Breast epithelium (tissue), 4 donors: ENCODE results near the gene VEGFB. TPM values are rescaled to one million over a fixed set of nuclear protein-coding genes. Genes with fewer than 3 reads are reported as not detected.

Experiments
- DNase-seq, 2 donors: peaks; one replicate each; pipeline ENCODE4 v3.0.0-alpha.2; 2019; ENCODE audit warnings: low spot score in 2 of 2
- H3K27ac ChIP-seq, 2 donors: fragments of 200-600 bp; sonication (generic) in 1 of 2; one replicate each; pipeline ENCODE4 v1.5.1; 2016 to 2019; ENCODE audit warnings: mild to moderate bottlenecking in 1 of 2
- H3K27me3 ChIP-seq, 2 donors: fragments of 200-600 bp; sonication (generic) in 1 of 2; one replicate each; pipeline versions ENCODE4 v1.5.1 to v1.6.0; 2017 to 2019; ENCODE audit warnings: control low read depth in 1 of 2, mild to moderate bottlenecking in 1 of 2
- H3K36me3 ChIP-seq: fragments of 200-600 bp; one replicate; pipeline ENCODE4 v1.5.1; 2019
- H3K4me1 ChIP-seq, 2 donors: fragments of 200-600 bp; sonication (generic); one replicate each; pipeline ENCODE4 v1.5.1; 2016 to 2019; ENCODE audit warnings: control low read depth in 1 of 2
- H3K4me3 ChIP-seq, 3 donors: fragments of 200-600 bp; sonication (generic); 1 replicate in 2 of 3; 2 replicates in 1 of 3; pipeline ENCODE4 v1.5.1; 2016 to 2019; ENCODE audit warnings: mild to moderate bottlenecking in 3 of 3, moderate library complexity in 2 of 3
- H3K9me3 ChIP-seq, 2 donors: fragments of 200-600 bp; sonication (generic) in 1 of 2; one replicate each; pipeline ENCODE4 v1.5.1; 2016 to 2019; ENCODE audit warnings: control low read depth in 1 of 2
- POLR2A ChIP-seq: fragments of 450-650 bp; IDR thresholded peaks from one replicate; pipeline ENCODE4 v1.6.1; 2016; ENCODE audit warnings: antibody characterized with exemption, mild to moderate bottlenecking, moderate library complexity
- POLR2AphosphoS5 ChIP-seq, 3 donors: sonication (generic); formaldehyde crosslinking; IDR thresholded peaks; one replicate each; pipeline ENCODE4 v1.6.1; 2017; ENCODE audit warnings: antibody characterized with exemption in 3 of 3
- intact Hi-C: fragments of 100-400 bp; cut with DNase I; formaldehyde crosslinking; loops from one replicate; pipeline ENCODE4 v1.15.1; 2023; ENCODE audit warnings: low total_unique reads
- total RNA-seq, 3 donors: library from RNA; depleted of rRNA; stranded (reverse); fragments of >200 nt; gene quantifications; one replicate each; pipeline ENCODE4 v1.1.0, GENCODE V29; 2016
- TF ChIP-seq, protein P1 (sequence below), 3 donors: fragments of 450-650 bp; IDR thresholded peaks; one replicate each; pipeline ENCODE4 v1.5.1; 2016 to 2017; ENCODE audit warnings: antibody characterized with exemption in 3 of 3, mild to moderate bottlenecking in 3 of 3, moderate library complexity in 3 of 3

VEGFB gene
- total RNA-seq, 3 donors from 2014 or later = 45.1 to 223 (median 53.4) TPM

DNA sequence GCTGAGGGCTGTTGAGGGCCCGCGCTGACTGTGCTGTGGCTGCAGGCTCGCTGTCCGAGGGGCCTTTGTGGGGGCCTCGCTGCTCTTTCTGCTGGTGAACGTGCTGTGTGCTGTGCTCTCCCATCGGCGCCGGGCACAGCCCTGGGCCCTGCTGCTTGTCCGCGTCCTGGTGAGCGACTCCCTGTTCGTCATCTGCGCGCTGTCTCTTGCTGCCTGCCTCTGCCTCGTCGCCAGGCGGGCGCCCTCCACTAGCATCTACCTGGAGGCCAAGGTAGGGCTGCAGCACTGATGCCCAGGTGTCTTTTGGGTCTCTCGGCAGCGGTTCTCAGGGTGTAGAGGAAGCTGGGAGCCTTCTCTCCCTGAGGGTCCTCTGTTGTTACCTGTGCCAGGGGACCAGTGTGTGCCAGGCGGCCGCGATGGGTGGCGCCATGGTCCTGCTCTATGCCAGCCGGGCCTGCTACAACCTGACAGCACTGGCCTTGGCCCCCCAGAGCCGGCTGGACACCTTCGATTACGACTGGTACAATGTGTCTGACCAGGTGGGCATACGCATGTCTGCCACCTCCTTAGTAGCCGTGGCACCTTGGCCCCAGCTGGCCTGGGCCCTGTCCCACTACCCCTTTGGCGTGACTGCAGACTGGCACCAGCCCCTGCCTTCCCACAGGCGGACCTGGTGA is 53.4 kb downstream of the VEGFB start:
- Histone ChIP-seq H3K4me3 (no peak overlapping the region), H3K4me1 (peaks cover 17 to 31% of the 10 kb centered on the region in 2 donors), H3K9me3 (no peaks in the 10 kb centered on the region), H3K27ac (no peak overlapping the region), H3K36me3 (no peaks in the 10 kb centered on the region), H3K27me3 (peaks cover 8 to 21% of the 10 kb centered on the region in 2 donors)
- TF ChIP-seq POLR2A = no peak
- no peak for TF ChIP-seq POLR2AphosphoS5 (IDR thresholded peaks at IDR 0.05)
- TF ChIP-seq, protein P1, sequence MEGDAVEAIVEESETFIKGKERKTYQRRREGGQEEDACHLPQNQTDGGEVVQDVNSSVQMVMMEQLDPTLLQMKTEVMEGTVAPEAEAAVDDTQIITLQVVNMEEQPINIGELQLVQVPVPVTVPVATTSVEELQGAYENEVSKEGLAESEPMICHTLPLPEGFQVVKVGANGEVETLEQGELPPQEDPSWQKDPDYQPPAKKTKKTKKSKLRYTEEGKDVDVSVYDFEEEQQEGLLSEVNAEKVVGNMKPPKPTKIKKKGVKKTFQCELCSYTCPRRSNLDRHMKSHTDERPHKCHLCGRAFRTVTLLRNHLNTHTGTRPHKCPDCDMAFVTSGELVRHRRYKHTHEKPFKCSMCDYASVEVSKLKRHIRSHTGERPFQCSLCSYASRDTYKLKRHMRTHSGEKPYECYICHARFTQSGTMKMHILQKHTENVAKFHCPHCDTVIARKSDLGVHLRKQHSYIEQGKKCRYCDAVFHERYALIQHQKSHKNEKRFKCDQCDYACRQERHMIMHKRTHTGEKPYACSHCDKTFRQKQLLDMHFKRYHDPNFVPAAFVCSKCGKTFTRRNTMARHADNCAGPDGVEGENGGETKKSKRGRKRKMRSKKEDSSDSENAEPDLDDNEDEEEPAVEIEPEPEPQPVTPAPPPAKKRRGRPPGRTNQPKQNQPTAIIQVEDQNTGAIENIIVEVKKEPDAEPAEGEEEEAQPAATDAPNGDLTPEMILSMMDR (IDR thresholded peaks at IDR 0.05) = no peak
- DNase-seq = no peak
- intact Hi-C loops = no loop called here

DNA sequence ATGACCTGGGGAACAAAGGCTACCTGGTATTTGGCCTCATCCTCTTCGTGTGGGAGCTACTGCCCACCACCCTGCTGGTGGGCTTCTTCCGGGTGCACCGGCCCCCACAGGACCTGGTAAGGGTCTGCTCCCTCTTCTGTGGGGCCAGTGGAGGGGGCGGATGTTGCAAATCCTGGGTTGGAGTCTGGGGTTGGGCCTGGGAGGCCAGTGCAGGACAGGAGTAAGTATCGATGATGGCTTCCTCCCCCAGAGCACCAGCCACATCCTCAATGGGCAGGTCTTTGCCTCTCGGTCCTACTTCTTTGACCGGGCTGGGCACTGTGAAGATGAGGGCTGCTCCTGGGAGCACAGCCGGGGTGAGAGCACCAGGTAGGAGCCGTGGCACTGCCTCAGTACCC is 54.0 kb downstream of the VEGFB start:
- peaks cover 17 to 27% of the 10 kb centered on the region in 2 donors for H3K4me1 ChIP-seq
- H3K27me3 ChIP-seq = peaks cover 8 to 26% of the 10 kb centered on the region in 2 donors
- intact Hi-C loops = no loop called here
- H3K9me3 ChIP-seq = no peaks in the 10 kb centered on the region
- no peaks in the 10 kb centered on the region for H3K36me3 ChIP-seq
- H3K27ac ChIP-seq = no peak overlapping the region
- no peak for DNase-seq
- no peak overlapping the region for H3K4me3 ChIP-seq
- TF ChIP-seq, protein P1 (IDR thresholded peaks at IDR 0.05) = no peak
- no peak for TF ChIP-seq POLR2AphosphoS5 (IDR thresholded peaks at IDR 0.05)
- no peak for TF ChIP-seq POLR2A

Other genes starting within 250 kb of the VEGFB start
- 10 to 100 TPM; 50.9 to 81.4 (median 79.3) TPM for gene OTUB1, start 248.1 kb upstream of the VEGFB start, total RNA-seq
- gene FLRT1, start 198.7 kb upstream of the VEGFB start, total RNA-seq = not detected
- gene MACROD1, start 68.5 kb upstream of the VEGFB start, total RNA-seq = 100 to 1,000 TPM in 1 of 3 donors, 10 to 100 TPM in 2; 19.7 to 113 (median 40.3) TPM
- 100 to 1,000 TPM in 2 of 3 donors, 10 to 100 TPM in 1; 88.5 to 114 (median 106) TPM for gene STIP1, start 48.4 kb upstream of the VEGFB start, total RNA-seq
- 10 to 100 TPM; 14.0 to 42.2 (median 17.4) TPM for gene FERMT3, start 27.9 kb upstream of the VEGFB start, total RNA-seq
- 10 to 100 TPM; 42.9 to 54.1 (median 51.1) TPM for gene TRPT1, start 8.4 kb upstream of the VEGFB start, total RNA-seq
- gene NUDT22, start 8.3 kb upstream of the VEGFB start, total RNA-seq = 10 to 100 TPM; 34.2 to 58.0 (median 36.7) TPM
- gene DNAJC4, start 4.0 kb upstream of the VEGFB start, total RNA-seq = 10 to 100 TPM; 23.6 to 33.5 (median 32.6) TPM
- gene FKBP2, start 6.5 kb downstream of the VEGFB start, total RNA-seq = 10 to 100 TPM; 51.4 to 77.3 (median 54.6) TPM
- 100 to 1,000 TPM in 1 of 3 donors, 10 to 100 TPM in 2; 63.0 to 101 (median 64.7) TPM for gene PPP1R14B, start 12.4 kb downstream of the VEGFB start, total RNA-seq
- 10 to 100 TPM; 15.5 to 20.5 (median 19.0) TPM for gene PLCB3, start 16.9 kb downstream of the VEGFB start, total RNA-seq
- 100 to 1,000 TPM in 1 of 3 donors, 10 to 100 TPM in 2; 80.3 to 107 (median 87.5) TPM for gene BAD, start 50.1 kb downstream of the VEGFB start, total RNA-seq
- 10 to 100 TPM in 2 of 3 donors, 1 to 10 TPM in 1; 8.9 to 14.7 (median 11.1) TPM for gene GPR137, start 51.3 kb downstream of the VEGFB start, total RNA-seq
- 1 to 10 TPM in 1 of 3 donors, not detected in 2; 2.3 TPM for gene KCNK4, start 56.7 kb downstream of the VEGFB start, total RNA-seq
- 1 to 10 TPM in 1 of 3 donors, not detected in 2; 1.8 TPM for gene CATSPERZ, start 65.8 kb downstream of the VEGFB start, total RNA-seq
- 10 to 100 TPM; 38.2 to 43.9 (median 39.5) TPM for gene ESRRA, start 70.9 kb downstream of the VEGFB start, total RNA-seq
- 100 to 1,000 TPM; 206 to 266 (median 262) TPM for gene TRMT112, start 83.0 kb downstream of the VEGFB start, total RNA-seq
- gene PRDX5, start 83.5 kb downstream of the VEGFB start, total RNA-seq = 100 to 1,000 TPM; 241 to 327 (median 262) TPM
- gene CCDC88B, start 105.6 kb downstream of the VEGFB start, total RNA-seq = 10 to 100 TPM in 1 of 3 donors, 1 to 10 TPM in 2; 3.3 to 10.7 (median 5.9) TPM
- gene RPS6KA4, start 124.6 kb downstream of the VEGFB start, total RNA-seq = 10 to 100 TPM; 16.7 to 20.6 (median 19.4) TPM